Measurements from ENCODE around the gene ENHO. TPM values are rescaled to one million over a fixed set of nuclear protein-coding genes. Genes with fewer than 3 reads are reported as not detected.
A peak's percentile ranks its signal among the peaks of the same experiment; 100 is the strongest.

The ENHO gene
- total and polyA plus RNA-seq, 2 experiments from 2014 or later, result 7.6 to 8.7 TPM

- Histone ChIP-seq H3K36me3 (no peaks in the 10 kb centered on the region), H3K4me1 (ENCODE audit: low read depth) (peaks cover 61% of the 10 kb centered on the region), H3K27me3 (no peaks in the 10 kb centered on the region), H3K4me3 (no peak overlapping the region), H3K9me3 (ENCODE audit: low read depth) (no peaks in the 10 kb centered on the region), H3K27ac (peak overlapping the region; percentile 5)
- DNase-seq (ENCODE audit: low read depth in 1 of 2, low spot score in 1 of 2), result no peak
- TF ChIP-seq CTCF (IDR thresholded peaks at IDR 0.05; ENCODE audit: low read depth, low read length), result no peak
Observed at GRCh38 chr9:34558364-34558763, 35.6 kb upstream of the ENHO start.

GRCh38 chr9:34557426-34558321 lies 34.9 kb upstream of the ENHO start:
- no peak for DNase-seq (ENCODE audit: low read depth in 1 of 2, low spot score in 1 of 2)
- H3K4me1 ChIP-seq (ENCODE audit: low read depth), result peaks cover 61% of the 10 kb centered on the region
- H3K27ac ChIP-seq, result peak overlapping the region; percentile 5
- no peak overlapping the region for H3K4me3 ChIP-seq
- no peaks in the 10 kb centered on the region for H3K9me3 ChIP-seq (ENCODE audit: low read depth)
- H3K27me3 ChIP-seq, result no peaks in the 10 kb centered on the region
- TF ChIP-seq CTCF (IDR thresholded peaks at IDR 0.05; ENCODE audit: low read depth, low read length), result no peak
- no peaks in the 10 kb centered on the region for H3K36me3 ChIP-seq

- DNase-seq (ENCODE audit: low read depth in 1 of 2, low spot score in 1 of 2), result no peak
- H3K27ac ChIP-seq, result no peak overlapping the region
- no peaks in the 10 kb centered on the region for H3K27me3 ChIP-seq
- peaks cover 61% of the 10 kb centered on the region for H3K4me1 ChIP-seq (ENCODE audit: low read depth)
- no peak for TF ChIP-seq CTCF (IDR thresholded peaks at IDR 0.05; ENCODE audit: low read depth, low read length)
- H3K9me3 ChIP-seq (ENCODE audit: low read depth), result no peaks in the 10 kb centered on the region
- no peaks in the 10 kb centered on the region for H3K36me3 ChIP-seq
- no peak overlapping the region for H3K4me3 ChIP-seq
Observed at GRCh38 chr9:34556949-34557348, 34.2 kb upstream of the ENHO start.

- TF ChIP-seq CTCF (IDR thresholded peaks at IDR 0.05; ENCODE audit: low read depth, low read length), result no peak
- Histone ChIP-seq H3K9me3 (ENCODE audit: low read depth) (no peaks in the 10 kb centered on the region), H3K27me3 (no peaks in the 10 kb centered on the region), H3K4me1 (ENCODE audit: low read depth) (peaks cover 61% of the 10 kb centered on the region), H3K36me3 (no peaks in the 10 kb centered on the region), H3K27ac (no peak overlapping the region), H3K4me3 (no peak overlapping the region)
- DNase-seq (ENCODE audit: low read depth in 1 of 2, low spot score in 1 of 2), result no peak
Observed at GRCh38 chr9:34555936-34556525, 33.2 kb upstream of the ENHO start.

- Histone ChIP-seq H3K4me1 (ENCODE audit: low read depth) (peaks cover 60% of the 10 kb centered on the region), H3K27ac (peak overlapping the region; percentile 57), H3K36me3 (no peaks in the 10 kb centered on the region), H3K9me3 (ENCODE audit: low read depth) (no peaks in the 10 kb centered on the region), H3K27me3 (no peaks in the 10 kb centered on the region), H3K4me3 (no peak overlapping the region)
- DNase-seq (ENCODE audit: low read depth in 1 of 2, low spot score in 1 of 2), result no peak
- no peak for TF ChIP-seq CTCF (IDR thresholded peaks at IDR 0.05; ENCODE audit: low read depth, low read length)
Observed at GRCh38 chr9:34555500-34555899, 32.7 kb upstream of the ENHO start.
